Fibroblast of lung (primary cell): ENCODE data around the gene PCSK4. TPM values are rescaled to one million over a fixed set of nuclear protein-coding genes. Genes with fewer than 3 reads are reported as not detected.

Source experiments
- DNase-seq, 2 donors: peaks; one replicate each; pipeline versions ENCODE4 v3.0.0 to v3.0.0-alpha.2; 2010; ENCODE audit warnings: low read depth in 2 of 2
- H2AFZ ChIP-seq: 2 replicates; pipeline ENCODE4 v1.5.1; 2012; ENCODE audit warnings: low read length, control low read depth, inconsistent platforms
- H3K27ac ChIP-seq: 2 replicates; pipeline ENCODE4 v1.5.1; 2011; ENCODE audit warnings: low read length, control low read depth; ENCODE audit not compliant: insufficient read depth
- H3K27me3 ChIP-seq: 2 replicates; pipeline ENCODE4 v1.5.1; 2011; ENCODE audit warnings: mild to moderate bottlenecking, low read length; ENCODE audit not compliant: control insufficient read depth, insufficient read depth
- H3K36me3 ChIP-seq: 2 replicates; pipeline ENCODE4 v1.5.1; 2011; ENCODE audit warnings: low read length; ENCODE audit not compliant: control insufficient read depth, insufficient read depth
- H3K4me1 ChIP-seq: 2 replicates; pipeline ENCODE4 v1.5.1; 2011; ENCODE audit warnings: low read length; ENCODE audit not compliant: control insufficient read depth, insufficient read depth; ENCODE audit errors: extremely low read depth
- H3K4me2 ChIP-seq: 2 replicates; pipeline ENCODE4 v1.5.1; 2011; ENCODE audit warnings: low read length, control low read depth; ENCODE audit not compliant: insufficient read depth; ENCODE audit errors: extremely low read depth
- H3K4me3 ChIP-seq, 4 experiments: fragments of 200-600 bp in 1 of 4; sonication (generic) in 1 of 4; replicated peaks in 1 of 4; 2 replicates each; pipeline ENCODE4 v1.5.1; 2011 to 2016; ENCODE audit warnings: low read length in 4 of 4, low read depth in 3 of 4, mild to moderate bottlenecking in 3 of 4, control low read depth in 2 of 4, inconsistent platforms in 1 of 4, mixed read lengths in 1 of 4; ENCODE audit not compliant: insufficient read depth in 1 of 4; ENCODE audit errors: control extremely low read depth in 1 of 4
- H3K79me2 ChIP-seq: 2 replicates; pipeline ENCODE4 v1.5.1; 2012; ENCODE audit warnings: mild to moderate bottlenecking, low read length, inconsistent platforms; ENCODE audit not compliant: control insufficient read depth, insufficient read depth
- H3K9ac ChIP-seq: 2 replicates; pipeline ENCODE4 v1.5.1; 2011; ENCODE audit warnings: mild to moderate bottlenecking, low read length, control low read depth; ENCODE audit not compliant: insufficient read depth
- H3K9me3 ChIP-seq: 2 replicates; pipeline ENCODE4 v1.5.1; 2012; ENCODE audit warnings: low read depth, low read length; ENCODE audit not compliant: control insufficient read depth, insufficient read depth
- H4K20me1 ChIP-seq: 2 replicates; pipeline ENCODE4 v1.5.1; 2011; ENCODE audit warnings: low read length; ENCODE audit not compliant: control insufficient read depth, insufficient read depth; ENCODE audit errors: extremely low read depth
- CTCF ChIP-seq, 2 donors: IDR thresholded peaks in 1 of 2; conservative IDR thresholded peaks in 1 of 2; 1 replicate in 1 of 2; 2 replicates in 1 of 2; pipeline ENCODE4 v1.5.1; 2011 to 2012; ENCODE audit warnings: low read length in 2 of 2, control low read depth in 1 of 2, inconsistent platforms in 1 of 2, low read depth in 1 of 2, mild to moderate bottlenecking in 1 of 2
- EZH2 ChIP-seq: IDR thresholded peaks from 2 replicates; pipeline ENCODE4 v1.5.1; 2012; ENCODE audit warnings: low read length, control low read depth, mild to moderate bottlenecking; ENCODE audit errors: missing control alignments
- polyA plus RNA-seq, 2 donors: library from polyadenylated mRNA; depleted of rRNA in 1 of 2; stranded (reverse) in 1 of 2; unstranded in 1 of 2; fragments of >200 nt; gene quantifications; 2 replicates each; pipeline ENCODE4 v1.2.1, GENCODE V29; 2011 to 2012; ENCODE audit warnings: missing spikeins in 1 of 2
- total RNA-seq: library from RNA; depleted of rRNA; stranded (reverse); fragments of >200 nt; gene quantifications from 2 replicates; pipeline ENCODE4 v1.2.1, GENCODE V29; 2014

Gene PCSK4
- total and polyA plus RNA-seq, 2 donors (not counting 1 experiment from before 2014, with no cell fraction given) = 0.28 to 3.5 TPM

GRCh38 chr19:1457892-1458291 is 32.3 kb downstream of the PCSK4 start:
- no peaks in the 10 kb centered on the region for H3K79me2 ChIP-seq
- no peaks in the 10 kb centered on the region for H3K36me3 ChIP-seq
- peaks cover 24% of the 10 kb centered on the region for H3K27me3 ChIP-seq
- H3K9ac ChIP-seq = no peak overlapping the region
- no peak overlapping the region for H2AFZ ChIP-seq
- H3K27ac ChIP-seq = no peak overlapping the region
- no peak for DNase-seq
- H4K20me1 ChIP-seq = no peaks in the 10 kb centered on the region
- no peaks in the 10 kb centered on the region for H3K9me3 ChIP-seq
- H3K4me3 ChIP-seq = no peak overlapping the region
- TF ChIP-seq CTCF (conservative IDR thresholded peaks at IDR 0.05 in 1 of 2, IDR thresholded peaks at IDR 0.05 in 1 of 2; ENCODE audit: low read depth in 1 of 2, low read length in 2 of 2) = no peak
- no peak for TF ChIP-seq EZH2
- no peak overlapping the region for H3K4me2 ChIP-seq
- H3K4me1 ChIP-seq = peaks cover 3% of the 10 kb centered on the region

- Histone ChIP-seq H4K20me1 (no peaks in the 10 kb centered on the region), H3K4me2 (no peak overlapping the region), H3K4me3 (no peak overlapping the region), H3K36me3 (no peaks in the 10 kb centered on the region), H3K27me3 (peaks cover 30% of the 10 kb centered on the region), H3K9ac (no peak overlapping the region), H3K79me2 (no peaks in the 10 kb centered on the region), H3K9me3 (no peaks in the 10 kb centered on the region), H2AFZ (no peak overlapping the region), H3K4me1 (peaks cover 3% of the 10 kb centered on the region), H3K27ac (no peak overlapping the region)
- TF ChIP-seq EZH2 (peak; percentile 52), CTCF (conservative IDR thresholded peaks at IDR 0.05 in 1 of 2, IDR thresholded peaks at IDR 0.05 in 1 of 2; ENCODE audit: low read depth in 1 of 2, low read length in 2 of 2) (no peak)
- no peak for DNase-seq
Measured at GRCh38 chr19:1457031-1457739, 33.0 kb downstream of the PCSK4 start.

- no peaks in the 10 kb centered on the region for H4K20me1 ChIP-seq
- H3K9me3 ChIP-seq = no peaks in the 10 kb centered on the region
- H2AFZ ChIP-seq = no peak overlapping the region
- DNase-seq = no peak
- H3K4me2 ChIP-seq = no peak overlapping the region
- no peaks in the 10 kb centered on the region for H3K79me2 ChIP-seq
- H3K4me1 ChIP-seq = peaks cover 3% of the 10 kb centered on the region
- H3K27me3 ChIP-seq = peaks cover 38% of the 10 kb centered on the region
- TF ChIP-seq CTCF (conservative IDR thresholded peaks at IDR 0.05 in 1 of 2, IDR thresholded peaks at IDR 0.05 in 1 of 2; ENCODE audit: low read depth in 1 of 2, low read length in 2 of 2) = no peak
- peak; percentile 56 for TF ChIP-seq EZH2
- no peak overlapping the region for H3K4me3 ChIP-seq
- no peak overlapping the region for H3K9ac ChIP-seq
- H3K36me3 ChIP-seq = no peaks in the 10 kb centered on the region
- H3K27ac ChIP-seq = no peak overlapping the region
Measured at GRCh38 chr19:1456121-1456900, 33.8 kb downstream of the PCSK4 start.
